ENCODE data around the gene NCOR1.
"Not testable (repeated sequence)": the region's sequence is repeated elsewhere in the genome, so short reads cannot be mapped to it uniquely, and the experiment has no call there.

NCOR1 gene

DNA sequence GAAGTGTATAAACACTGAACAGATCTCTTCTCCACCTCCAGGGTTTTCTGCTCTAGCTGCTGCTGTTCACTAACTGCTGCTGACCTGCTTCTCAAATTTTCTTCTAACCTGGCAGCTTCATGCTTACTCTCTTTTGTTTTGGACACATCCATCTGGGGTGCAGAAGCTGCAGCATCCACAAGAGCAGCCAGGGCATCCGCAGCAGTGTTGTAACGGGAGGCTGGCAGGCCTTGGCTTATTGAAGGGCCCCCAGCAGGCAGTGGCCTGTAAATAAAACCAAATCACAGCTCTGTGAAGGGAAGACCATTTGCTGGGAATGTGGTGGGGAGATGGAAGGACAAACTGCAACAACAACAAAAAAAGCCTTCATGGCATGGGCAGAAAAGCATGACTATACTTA lies 153.7 kb downstream of the NCOR1 start:
- DNase-seq (ENCODE audit: low spot score in 2 of 2) (no peak), ATAC-seq (no peak)
- Mint-ChIP-seq H3K4me1 (no peaks in the 10 kb centered on the region), H3K9me3 (no peaks in the 10 kb centered on the region), H3K27ac (peak overlapping the region; percentile 0), H3K36me3 (peaks cover 100% of the 10 kb centered on the region), H3K4me3 (no peak overlapping the region)

DNA sequence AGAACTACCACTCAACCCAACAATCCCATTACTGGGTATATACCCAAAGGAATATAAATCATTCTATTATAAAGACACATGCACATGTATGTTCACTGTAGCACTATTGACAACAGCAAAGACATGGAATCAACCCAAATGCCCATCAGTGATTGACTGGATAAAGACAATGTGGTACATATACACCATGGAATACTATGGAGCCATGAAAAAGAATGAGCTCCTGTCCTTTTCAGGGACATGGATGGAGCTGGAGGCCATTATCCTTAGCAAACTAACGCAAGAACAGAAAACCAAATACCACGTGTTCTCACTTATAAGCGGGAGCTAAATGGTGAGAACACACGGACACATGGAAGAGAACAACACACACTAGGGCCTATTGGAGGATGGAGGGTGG lies 160.2 kb downstream of the NCOR1 start:
- Mint-ChIP-seq H3K4me1 (peaks cover 14% of the 10 kb centered on the region), H3K36me3 (peaks cover 99% of the 10 kb centered on the region)
- not testable (repeated sequence) for ATAC-seq; H3K9me3 Mint-ChIP-seq; H3K4me3 Mint-ChIP-seq; H3K27ac Mint-ChIP-seq; DNase-seq (ENCODE audit: low spot score in 2 of 2)

DNA sequence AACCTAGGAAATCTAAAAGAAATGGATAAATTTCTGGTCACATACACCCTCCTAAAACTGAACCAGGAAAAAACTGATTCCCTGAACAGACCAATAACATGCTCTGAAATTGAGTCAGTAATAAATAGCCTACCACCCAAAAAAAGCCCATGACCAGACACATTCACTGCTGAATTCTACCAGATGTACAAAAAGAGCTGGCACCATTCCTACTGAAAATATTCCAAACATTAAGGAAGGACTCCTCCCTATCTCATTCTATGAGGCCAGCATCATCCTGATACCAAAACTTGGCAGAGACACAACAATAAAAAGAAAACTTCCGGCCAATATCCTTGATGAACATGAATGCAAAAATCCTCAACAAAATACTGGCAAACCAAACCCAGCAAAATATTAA lies 162.8 kb downstream of the NCOR1 start:
- Mint-ChIP-seq H3K4me3 (no peak overlapping the region), H3K27ac (no peak overlapping the region), H3K9me3 (no peaks in the 10 kb centered on the region), H3K36me3 (peaks cover 98% of the 10 kb centered on the region), H3K4me1 (peaks cover 19% of the 10 kb centered on the region)
- DNase-seq (ENCODE audit: low spot score in 2 of 2) (no peak), ATAC-seq (no peak)

DNA sequence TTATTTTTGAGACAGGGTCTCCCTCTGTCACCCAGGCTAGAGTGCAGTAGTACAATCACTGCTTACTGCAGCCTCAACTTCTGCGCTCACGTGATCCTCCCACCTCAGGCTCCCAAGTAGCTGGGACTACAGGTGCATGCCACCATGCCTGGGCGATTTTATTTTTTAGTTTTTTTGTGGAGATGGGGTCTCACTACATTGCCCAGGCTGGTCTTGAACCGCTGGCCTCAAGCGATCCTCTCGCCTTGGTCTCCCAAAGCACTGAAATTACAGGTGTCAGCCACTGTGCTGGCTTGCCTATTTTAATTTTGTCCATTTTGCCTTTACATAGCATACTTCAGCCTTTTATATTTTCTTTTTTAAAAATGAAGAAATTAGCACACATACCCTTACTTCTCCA lies 164.5 kb downstream of the NCOR1 start:
- Mint-ChIP-seq H3K9me3 (no peaks in the 10 kb centered on the region), H3K4me3 (no peak overlapping the region), H3K4me1 (peaks cover 26% of the 10 kb centered on the region), H3K27ac (peak overlapping the region; percentile 63), H3K36me3 (peaks cover 97% of the 10 kb centered on the region)
- no peak for DNase-seq (ENCODE audit: low spot score in 2 of 2)
- no peak for ATAC-seq

DNA sequence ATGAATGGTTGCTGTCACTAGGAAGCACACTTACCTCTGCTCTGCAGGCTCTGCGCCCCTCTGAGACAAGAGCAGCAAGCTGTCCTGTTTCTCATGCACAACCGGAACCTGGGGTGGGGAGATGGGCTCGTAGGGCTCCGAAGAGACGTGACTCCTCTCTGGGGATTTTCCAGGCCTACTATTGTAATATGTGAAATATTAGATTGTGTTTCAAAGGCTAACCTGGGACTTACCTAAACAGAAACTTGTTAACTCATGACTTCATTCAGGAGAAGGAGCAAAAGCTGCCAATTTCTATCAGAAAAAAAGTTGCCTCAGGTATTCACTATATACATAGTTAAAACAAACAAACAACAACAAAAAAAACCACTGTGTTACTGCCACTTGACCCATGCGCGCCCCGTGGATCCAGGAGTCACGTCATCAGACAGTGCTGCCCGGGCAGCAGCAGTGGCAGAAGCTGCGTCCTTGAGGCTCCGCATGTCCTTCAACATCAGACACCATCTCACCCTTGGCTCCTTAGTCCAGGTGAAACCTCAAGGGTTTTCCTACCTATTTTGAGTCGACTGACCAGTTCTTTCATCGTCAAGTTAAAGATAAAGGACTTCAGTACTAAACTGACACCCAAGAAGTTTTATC lies 166.4 kb downstream of the NCOR1 start:
- Mint-ChIP-seq H3K4me1 (peaks cover 21% of the 10 kb centered on the region), H3K9me3 (no peaks in the 10 kb centered on the region), H3K4me3 (no peak overlapping the region), H3K27ac (peak overlapping the region; percentile 70), H3K36me3 (peaks cover 97% of the 10 kb centered on the region)
- DNase-seq (ENCODE audit: low spot score in 2 of 2) (no peak), ATAC-seq (no peak)

DNA sequence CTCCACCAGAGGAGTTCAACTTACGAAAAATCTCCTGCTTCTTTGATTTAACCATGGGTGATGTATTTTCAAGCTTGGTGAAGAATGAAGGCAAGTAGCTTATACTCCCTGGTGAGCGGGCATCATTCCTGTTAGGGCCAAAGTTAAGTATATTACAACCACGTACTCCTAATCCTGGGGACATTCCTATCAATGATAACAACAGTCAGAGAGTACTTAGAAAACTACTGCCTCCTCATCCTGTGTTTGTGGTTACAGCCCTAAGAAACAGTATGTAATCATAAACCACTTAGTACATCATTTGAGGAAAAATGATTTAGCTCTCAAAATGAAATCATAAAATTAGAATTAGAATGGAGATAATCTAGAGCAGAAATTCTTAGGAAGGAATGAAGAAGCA lies 168.4 kb downstream of the NCOR1 start:
- no peak overlapping the region for H3K4me3 Mint-ChIP-seq
- peaks cover 96% of the 10 kb centered on the region for H3K36me3 Mint-ChIP-seq
- no peaks in the 10 kb centered on the region for H3K9me3 Mint-ChIP-seq
- H3K27ac Mint-ChIP-seq: peak overlapping the region; percentile 44
- H3K4me1 Mint-ChIP-seq: peaks cover 12% of the 10 kb centered on the region
- DNase-seq (ENCODE audit: low spot score in 2 of 2): no peak
- ATAC-seq: no peak

DNA sequence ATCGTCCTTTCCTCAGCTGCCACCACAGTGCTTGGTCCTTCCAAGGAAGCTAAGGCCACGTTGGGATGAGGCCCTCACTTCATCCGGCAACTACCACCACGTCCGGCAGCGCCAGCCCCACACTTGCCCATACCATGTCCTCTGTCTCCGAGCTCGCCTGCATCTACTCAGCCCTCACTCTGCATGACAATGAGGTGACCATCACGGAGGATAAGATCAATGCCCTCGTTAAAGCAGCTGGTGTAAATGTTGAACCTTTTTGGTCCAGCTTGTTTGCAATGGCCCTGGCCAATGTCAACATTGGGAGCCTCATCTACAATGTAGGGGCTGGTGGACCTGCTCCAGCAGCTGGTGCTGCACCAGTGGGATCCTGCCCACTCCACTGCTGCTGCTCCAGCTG lies 170.8 kb downstream of the NCOR1 start:
- H3K36me3 Mint-ChIP-seq: peaks cover 97% of the 10 kb centered on the region
- H3K27ac Mint-ChIP-seq: peak overlapping the region; percentile 78
- DNase-seq (ENCODE audit: low spot score in 2 of 2): no peak

DNA sequence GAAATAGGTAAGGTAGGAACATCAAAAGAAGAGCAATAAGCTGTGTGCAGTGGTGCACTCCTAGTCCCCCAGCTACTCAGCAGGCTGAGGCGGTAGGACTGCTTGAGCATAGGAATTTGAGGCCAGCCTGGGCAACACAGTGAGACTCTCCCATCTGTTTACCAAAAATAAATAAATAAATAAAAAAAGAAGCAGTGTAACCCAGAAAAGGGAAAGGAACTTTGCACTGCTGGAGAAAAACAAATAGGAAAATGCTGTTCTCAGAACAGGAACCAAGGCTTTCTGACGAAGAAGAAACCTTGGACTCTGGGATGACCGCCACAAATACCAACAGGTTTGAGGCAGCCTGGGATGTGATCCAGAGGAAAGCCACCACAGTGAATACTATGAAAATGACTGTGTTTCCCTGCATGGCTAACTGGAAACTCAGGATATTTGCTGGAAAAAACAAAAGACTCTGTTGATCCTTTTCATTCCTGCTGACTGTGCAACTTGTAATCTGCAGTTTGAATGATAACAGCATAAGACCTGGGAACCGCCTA lies 174.6 kb downstream of the NCOR1 start:
- ATAC-seq (no peak), DNase-seq (ENCODE audit: low spot score in 2 of 2) (no peak)
- Mint-ChIP-seq H3K27ac (no peak overlapping the region), H3K9me3 (no peaks in the 10 kb centered on the region), H3K4me1 (peaks cover 11% of the 10 kb centered on the region), H3K4me3 (no peak overlapping the region), H3K36me3 (peaks cover 99% of the 10 kb centered on the region)

More for the DNA sequence above, 170.8 kb downstream of the NCOR1 start:
- no peak for ATAC-seq
- peaks cover 12% of the 10 kb centered on the region for H3K4me1 Mint-ChIP-seq
- H3K9me3 Mint-ChIP-seq: no peaks in the 10 kb centered on the region
- no peak overlapping the region for H3K4me3 Mint-ChIP-seq

DNA sequence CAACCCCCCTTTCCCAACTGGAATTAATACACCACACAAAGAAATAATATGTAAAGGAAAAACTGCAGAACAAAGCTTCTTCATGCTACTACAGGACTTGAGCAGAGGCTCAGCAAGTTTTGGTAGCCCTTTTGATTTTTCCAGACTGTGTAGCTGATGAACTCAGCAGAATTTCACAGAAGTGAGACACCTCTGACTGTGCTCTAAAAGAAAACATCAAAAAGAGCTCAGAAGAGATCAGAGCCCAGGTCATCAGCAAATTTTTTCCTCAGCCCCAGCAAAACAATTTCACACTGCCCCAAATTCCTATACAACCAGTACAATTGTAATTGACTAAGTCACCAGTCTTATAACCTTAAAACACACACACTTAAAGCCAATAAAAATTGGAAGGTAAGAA lies 177.7 kb downstream of the NCOR1 start:
- H3K27ac Mint-ChIP-seq: peak overlapping the region; percentile 87
- ATAC-seq: no peak

DNA sequence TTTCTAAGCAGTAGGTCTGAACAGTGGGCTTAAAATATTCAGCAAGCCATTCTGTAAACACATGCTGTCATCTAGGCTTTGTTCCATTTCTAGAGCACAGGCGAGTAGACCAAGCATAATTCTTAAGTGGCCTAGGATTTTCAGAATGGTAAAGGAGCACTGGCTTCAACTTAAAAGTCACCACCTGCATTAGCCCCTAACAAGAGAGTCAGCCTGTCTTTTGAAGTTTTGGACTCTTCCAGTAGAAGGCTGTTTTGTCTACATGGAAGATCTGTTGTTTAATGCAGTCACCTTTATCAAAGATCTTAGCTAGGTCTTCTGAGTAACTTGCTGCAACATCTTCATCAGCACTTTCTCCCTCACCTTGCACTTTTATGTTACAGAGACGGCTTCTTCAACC lies 179.1 kb downstream of the NCOR1 start:
- H3K9me3 Mint-ChIP-seq: no peaks in the 10 kb centered on the region
- peak overlapping the region; percentile 87 for H3K27ac Mint-ChIP-seq
- ATAC-seq: no peak
- H3K4me3 Mint-ChIP-seq: no peak overlapping the region
- DNase-seq (ENCODE audit: low spot score in 2 of 2): no peak
- H3K36me3 Mint-ChIP-seq: peaks cover 100% of the 10 kb centered on the region
- H3K4me1 Mint-ChIP-seq: peaks cover 11% of the 10 kb centered on the region

More for the DNA sequence above, 177.7 kb downstream of the NCOR1 start:
- Mint-ChIP-seq H3K9me3 (no peaks in the 10 kb centered on the region), H3K4me3 (no peak overlapping the region), H3K4me1 (peaks cover 11% of the 10 kb centered on the region), H3K36me3 (peaks cover 100% of the 10 kb centered on the region)
- no peak for DNase-seq (ENCODE audit: low spot score in 2 of 2)

DNA sequence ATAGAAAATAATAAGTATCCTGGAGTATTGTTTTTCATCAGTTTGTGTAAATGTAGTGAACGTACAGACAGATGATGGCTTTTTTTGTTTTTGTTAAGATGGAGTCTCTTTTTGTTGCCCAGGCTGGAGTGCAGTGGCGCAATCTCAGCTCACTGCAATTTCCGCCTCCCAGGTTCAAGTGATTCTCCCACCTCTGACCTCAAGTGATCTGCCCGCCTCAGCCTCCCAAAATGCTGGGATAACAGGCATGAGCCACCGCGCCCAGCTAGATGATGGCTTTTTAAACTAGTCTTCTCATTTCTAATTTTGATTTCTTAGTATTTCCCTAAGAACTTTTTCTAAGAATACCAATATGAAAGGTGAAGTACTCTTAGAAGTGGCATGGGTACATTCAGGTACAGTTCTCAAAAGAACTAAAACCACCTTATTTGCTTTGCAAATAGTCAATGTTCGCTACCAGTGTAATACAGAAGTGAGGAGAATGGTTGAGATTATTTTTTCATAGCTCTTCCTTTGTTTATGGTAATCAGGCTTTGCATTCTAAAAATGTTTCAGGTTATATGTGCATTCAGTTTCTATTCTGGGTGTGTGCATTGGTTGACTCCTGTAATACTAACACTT lies 181.5 kb downstream of the NCOR1 start:
- Mint-ChIP-seq H3K4me1 (peaks cover 11% of the 10 kb centered on the region), H3K36me3 (peaks cover 100% of the 10 kb centered on the region), H3K4me3 (no peak overlapping the region), H3K27ac (peak overlapping the region; percentile 73), H3K9me3 (no peaks in the 10 kb centered on the region)
- ATAC-seq (no peak), DNase-seq (ENCODE audit: low spot score in 2 of 2) (no peak)

DNA sequence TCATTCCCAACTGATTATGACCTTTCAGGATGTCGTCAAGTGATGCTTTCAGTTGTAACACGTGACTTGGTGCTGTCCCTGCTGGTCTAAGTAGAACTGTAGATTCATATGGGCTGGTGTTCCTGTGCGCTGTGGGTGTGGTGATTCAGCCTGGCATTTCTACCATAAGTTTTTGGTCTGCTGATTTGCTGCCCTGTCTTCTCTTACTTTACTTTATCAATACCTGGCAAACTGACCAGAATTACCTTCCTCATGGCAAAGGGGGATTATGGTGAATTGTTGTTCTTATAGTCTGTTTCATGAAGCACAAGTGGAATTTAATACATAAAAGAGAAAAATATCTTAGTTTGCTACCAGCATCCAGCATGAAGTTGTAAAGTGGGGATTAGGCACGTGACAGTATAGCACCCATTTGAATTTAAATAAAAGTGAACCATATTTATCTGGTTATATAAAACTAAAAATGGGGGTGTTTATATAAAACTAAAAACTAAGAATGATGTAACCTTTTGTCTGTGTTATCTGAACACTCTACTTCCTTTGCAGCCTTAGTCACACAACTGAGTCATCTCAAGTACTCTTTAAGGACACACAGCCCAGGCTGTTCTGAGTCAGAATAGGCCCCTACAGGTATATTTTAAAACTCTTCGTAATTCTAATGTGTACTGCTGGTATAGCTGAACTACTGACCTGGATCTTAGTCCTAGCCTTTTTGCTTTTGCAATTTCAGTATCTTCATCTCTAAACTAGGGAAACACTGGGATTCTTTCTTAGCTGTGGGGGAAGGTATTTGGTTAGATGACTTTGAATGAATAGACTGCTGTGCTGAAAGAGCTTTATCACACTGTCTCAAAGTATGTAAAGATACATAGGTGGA lies 187.4 kb downstream of the NCOR1 start:
- Mint-ChIP-seq H3K27ac (peak overlapping the region; percentile 98), H3K9me3 (no peaks in the 10 kb centered on the region), H3K4me3 (peak overlapping the region; percentile 52), H3K36me3 (peaks cover 100% of the 10 kb centered on the region), H3K4me1 (peaks cover 25% of the 10 kb centered on the region)
- peak; percentile 18 to 64 for DNase-seq (ENCODE audit: low spot score in 2 of 2)
- peak; percentile 100 for ATAC-seq

DNA sequence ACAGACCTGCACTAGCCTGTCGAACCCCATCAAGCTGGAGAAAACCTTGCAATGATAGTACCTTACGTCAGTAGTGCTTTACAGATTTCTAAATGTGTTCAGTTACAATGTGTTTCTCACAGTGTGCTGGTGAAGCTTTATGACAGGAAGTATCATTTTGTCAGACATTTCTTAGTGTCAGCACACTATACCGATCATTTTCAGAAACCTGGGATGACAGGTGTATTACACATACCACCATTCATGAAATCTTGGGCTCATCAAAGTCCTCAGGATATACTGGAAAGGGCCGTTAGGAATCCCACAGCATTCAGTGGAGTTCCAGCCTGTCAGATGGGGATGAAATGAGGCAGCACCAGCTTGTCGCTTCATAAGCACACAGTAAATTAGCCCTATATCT lies 188.4 kb downstream of the NCOR1 start:
- peaks cover 98% of the 10 kb centered on the region for H3K36me3 Mint-ChIP-seq
- ATAC-seq (no peak), DNase-seq (ENCODE audit: low spot score in 2 of 2) (no peak)
- no peaks in the 10 kb centered on the region for H3K9me3 Mint-ChIP-seq
- peaks cover 30% of the 10 kb centered on the region for H3K4me1 Mint-ChIP-seq
- H3K27ac Mint-ChIP-seq: peak overlapping the region; percentile 98
- H3K4me3 Mint-ChIP-seq: peak overlapping the region; percentile 52

DNA sequence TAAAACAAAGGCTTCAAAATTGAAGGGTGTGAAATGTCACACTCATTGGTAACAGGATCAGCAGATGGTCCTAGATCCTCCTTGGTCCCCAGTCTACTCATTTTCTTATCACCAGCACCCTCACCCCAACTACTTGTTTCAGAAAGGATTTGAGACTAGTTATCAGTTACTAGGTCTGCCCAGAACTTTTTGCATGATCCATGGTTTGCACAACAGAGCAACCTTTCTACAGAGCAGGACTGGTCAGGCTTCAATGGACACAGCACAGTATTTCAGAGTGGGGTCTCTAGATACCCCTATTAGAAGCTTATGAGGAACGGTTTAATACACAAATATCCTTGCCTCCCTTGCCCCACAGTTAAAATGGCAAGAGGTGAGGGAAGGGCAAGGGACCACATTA lies 190.1 kb downstream of the NCOR1 start:
- DNase-seq (ENCODE audit: low spot score in 2 of 2) (peak in 1 of 2 donors; percentile 25), ATAC-seq (no peak)
- H3K36me3 Mint-ChIP-seq: peaks cover 97% of the 10 kb centered on the region
- peak overlapping the region; percentile 69 for H3K27ac Mint-ChIP-seq
- H3K9me3 Mint-ChIP-seq: no peaks in the 10 kb centered on the region
- no peak overlapping the region for H3K4me3 Mint-ChIP-seq
- H3K4me1 Mint-ChIP-seq: peaks cover 31% of the 10 kb centered on the region

DNA sequence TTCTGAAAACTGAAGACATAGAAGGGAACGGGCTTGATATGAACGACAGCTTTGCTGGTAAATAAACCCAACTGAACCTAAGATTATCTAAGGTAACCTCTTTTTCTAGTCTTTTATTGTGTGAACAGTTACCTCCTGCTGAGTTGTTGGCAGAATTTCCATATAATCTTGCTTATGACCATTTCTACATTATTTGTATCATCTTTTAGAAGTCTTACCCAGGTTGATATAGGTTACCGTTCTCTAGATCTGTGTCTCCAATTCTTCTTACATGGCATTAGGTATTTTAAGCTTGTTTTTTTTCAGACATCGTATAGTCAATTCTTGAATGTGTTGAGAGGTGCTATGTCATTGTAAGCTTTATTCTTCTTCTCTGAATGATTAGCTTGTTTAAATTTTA lies 191.5 kb downstream of the NCOR1 start:
- no peak overlapping the region for H3K27ac Mint-ChIP-seq
- ATAC-seq: no peak
- H3K9me3 Mint-ChIP-seq: no peaks in the 10 kb centered on the region
- no peak overlapping the region for H3K4me3 Mint-ChIP-seq
- no peak for DNase-seq (ENCODE audit: low spot score in 2 of 2)
- H3K4me1 Mint-ChIP-seq: peaks cover 31% of the 10 kb centered on the region
- peaks cover 91% of the 10 kb centered on the region for H3K36me3 Mint-ChIP-seq

Data from stimulated activated effector memory CD8-positive, alpha-beta T cell treated with anti-CD3 and anti-CD28 coated beads, Interleukin-12 subunit alpha, Interleukin-12 subunit beta, amount 100 ng/mL, for 72 hours (primary cell).